ENCODE data around the gene MUS81.
"Not testable (repeated sequence)": the region's sequence is repeated elsewhere in the genome, so short reads cannot be mapped to it uniquely, and the experiment has no call there.

MUS81 gene

DNA sequence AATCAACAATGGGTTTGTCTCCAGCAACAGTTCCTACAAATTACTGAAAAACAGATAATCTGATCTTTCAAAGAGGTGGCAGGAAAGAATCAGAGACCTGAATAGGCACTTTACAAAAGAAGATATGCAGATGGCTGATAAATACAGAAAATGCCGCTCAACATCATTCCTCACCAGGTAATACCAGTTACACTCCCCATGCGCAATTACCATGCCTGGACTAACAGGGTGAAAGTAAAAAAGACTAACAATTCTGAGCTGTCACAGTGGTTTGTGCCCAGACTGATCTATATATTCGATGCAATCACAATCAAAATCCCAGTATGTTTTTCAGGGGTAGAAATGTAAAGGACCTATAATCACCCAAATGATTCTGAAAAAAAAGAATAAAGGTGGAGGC, 16.4 kb upstream of the MUS81 start:
- no peaks in the 10 kb centered on the region for H3K4me1 ChIP-seq (ENCODE audit: low read length)
- H3F3A ChIP-seq (ENCODE audit: insufficient read depth, low read length): no peaks in the 10 kb centered on the region
- H3K27me3 ChIP-seq (replicated peaks; ENCODE audit: insufficient read depth, low read length): no peaks in the 10 kb centered on the region
- no peaks in the 10 kb centered on the region for H3K9me2 ChIP-seq (replicated peaks; ENCODE audit: insufficient read depth, low read length)
- no peak overlapping the region for H3K4me3 ChIP-seq (ENCODE audit: low read length)
- no peak overlapping the region for H3K9ac ChIP-seq (ENCODE audit: low read length)
- no peaks in the 10 kb centered on the region for H3K9me3 ChIP-seq (replicated peaks; ENCODE audit: insufficient read depth, low read length)
- no peak overlapping the region for H3K27ac ChIP-seq (ENCODE audit: low read length)
- no peaks in the 10 kb centered on the region for H4K20me1 ChIP-seq (ENCODE audit: insufficient read depth, low read length)
- no peak for TF ChIP-seq EZH2phosphoT487 (IDR thresholded peaks at IDR 0.05; ENCODE audit: low read length)
- TF ChIP-seq, protein P1, sequence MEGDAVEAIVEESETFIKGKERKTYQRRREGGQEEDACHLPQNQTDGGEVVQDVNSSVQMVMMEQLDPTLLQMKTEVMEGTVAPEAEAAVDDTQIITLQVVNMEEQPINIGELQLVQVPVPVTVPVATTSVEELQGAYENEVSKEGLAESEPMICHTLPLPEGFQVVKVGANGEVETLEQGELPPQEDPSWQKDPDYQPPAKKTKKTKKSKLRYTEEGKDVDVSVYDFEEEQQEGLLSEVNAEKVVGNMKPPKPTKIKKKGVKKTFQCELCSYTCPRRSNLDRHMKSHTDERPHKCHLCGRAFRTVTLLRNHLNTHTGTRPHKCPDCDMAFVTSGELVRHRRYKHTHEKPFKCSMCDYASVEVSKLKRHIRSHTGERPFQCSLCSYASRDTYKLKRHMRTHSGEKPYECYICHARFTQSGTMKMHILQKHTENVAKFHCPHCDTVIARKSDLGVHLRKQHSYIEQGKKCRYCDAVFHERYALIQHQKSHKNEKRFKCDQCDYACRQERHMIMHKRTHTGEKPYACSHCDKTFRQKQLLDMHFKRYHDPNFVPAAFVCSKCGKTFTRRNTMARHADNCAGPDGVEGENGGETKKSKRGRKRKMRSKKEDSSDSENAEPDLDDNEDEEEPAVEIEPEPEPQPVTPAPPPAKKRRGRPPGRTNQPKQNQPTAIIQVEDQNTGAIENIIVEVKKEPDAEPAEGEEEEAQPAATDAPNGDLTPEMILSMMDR (IDR thresholded peaks at IDR 0.05; ENCODE audit: low read length): no peak
- no peak for TF ChIP-seq EZH2 (optimal IDR thresholded peaks at IDR 0.05; ENCODE audit: low read depth, low read length)
- H2AFZ ChIP-seq (ENCODE audit: low read length): no peak overlapping the region
- no peak for DNase-seq
- no peak overlapping the region for H3K4me2 ChIP-seq (ENCODE audit: low read depth, low read length)
- H3K79me2 ChIP-seq (ENCODE audit: low read length): no peaks in the 10 kb centered on the region
- H3K36me3 ChIP-seq (replicated peaks; ENCODE audit: insufficient read depth, low read length): no peaks in the 10 kb centered on the region

DNA sequence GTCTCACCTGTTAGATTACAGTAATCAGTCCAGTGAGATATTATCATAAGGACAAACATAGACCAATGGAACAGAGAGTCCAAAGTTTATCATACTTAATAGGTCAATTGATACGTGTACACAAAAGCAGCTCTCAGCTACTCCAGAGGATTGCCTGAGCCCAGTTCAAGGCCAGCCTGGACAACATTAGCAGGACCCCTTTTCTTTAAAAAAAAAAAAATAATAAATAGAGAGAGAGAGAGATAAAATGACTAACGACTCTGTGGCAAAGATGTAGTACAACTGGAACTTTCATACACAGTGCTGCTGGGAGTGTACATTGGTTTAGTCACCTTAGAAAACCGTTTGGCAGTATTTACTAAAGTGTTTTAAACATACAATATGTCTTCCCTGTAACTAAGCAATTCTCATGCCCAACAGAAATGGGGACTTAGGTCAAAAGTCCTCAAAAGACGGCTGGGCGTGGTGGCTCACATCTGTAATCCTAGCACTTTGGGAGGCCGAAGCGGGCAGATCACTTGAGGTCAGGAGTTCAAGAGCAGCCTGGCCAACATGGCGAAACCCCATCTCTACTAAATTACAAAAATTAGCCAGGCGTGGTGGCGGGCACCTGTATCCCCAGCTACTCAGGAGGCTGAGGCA, 15.9 kb upstream of the MUS81 start:
- no peak overlapping the region for H3K9ac ChIP-seq (ENCODE audit: low read length)
- H2AFZ ChIP-seq (ENCODE audit: low read length): no peak overlapping the region
- no peak for TF ChIP-seq EZH2 (optimal IDR thresholded peaks at IDR 0.05; ENCODE audit: low read depth, low read length)
- no peak for TF ChIP-seq EZH2phosphoT487 (IDR thresholded peaks at IDR 0.05; ENCODE audit: low read length)
- TF ChIP-seq, protein P1 (IDR thresholded peaks at IDR 0.05; ENCODE audit: low read length): no peak
- no peaks in the 10 kb centered on the region for H3K4me1 ChIP-seq (ENCODE audit: low read length)
- H3F3A ChIP-seq (ENCODE audit: insufficient read depth, low read length): no peaks in the 10 kb centered on the region
- H3K4me3 ChIP-seq (ENCODE audit: low read length): no peak overlapping the region
- H3K79me2 ChIP-seq (ENCODE audit: low read length): no peaks in the 10 kb centered on the region
- no peaks in the 10 kb centered on the region for H3K9me3 ChIP-seq (replicated peaks; ENCODE audit: insufficient read depth, low read length)
- H3K4me2 ChIP-seq (ENCODE audit: low read depth, low read length): no peak overlapping the region
- H4K20me1 ChIP-seq (ENCODE audit: insufficient read depth, low read length): no peaks in the 10 kb centered on the region
- no peak overlapping the region for H3K27ac ChIP-seq (ENCODE audit: low read length)
- H3K36me3 ChIP-seq (replicated peaks; ENCODE audit: insufficient read depth, low read length): no peaks in the 10 kb centered on the region
- no peaks in the 10 kb centered on the region for H3K9me2 ChIP-seq (replicated peaks; ENCODE audit: insufficient read depth, low read length)
- no peak for DNase-seq
- H3K27me3 ChIP-seq (replicated peaks; ENCODE audit: insufficient read depth, low read length): no peaks in the 10 kb centered on the region

DNA sequence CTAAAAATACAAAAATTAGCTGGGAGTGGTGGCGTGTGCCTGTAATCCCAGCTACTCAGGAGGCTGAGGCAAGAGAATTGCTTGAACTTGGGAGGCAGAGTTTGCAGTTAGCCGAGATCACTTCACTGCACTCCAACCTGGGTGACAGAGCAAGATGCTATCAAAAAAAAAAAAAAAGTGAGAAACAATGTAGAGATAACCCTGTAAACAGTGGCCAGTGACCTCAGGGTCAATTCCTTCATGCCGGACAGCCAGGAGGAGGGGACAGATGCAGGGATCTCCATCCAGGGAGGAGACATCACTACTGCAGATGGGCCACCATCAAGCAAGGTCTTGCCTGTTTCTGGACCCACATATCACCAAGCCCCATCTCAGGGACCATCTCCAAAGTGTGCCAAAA, 12.5 kb upstream of the MUS81 start:
- no peak for TF ChIP-seq EZH2 (optimal IDR thresholded peaks at IDR 0.05; ENCODE audit: low read depth, low read length)
- TF ChIP-seq, protein P1 (IDR thresholded peaks at IDR 0.05; ENCODE audit: low read length): no peak
- TF ChIP-seq EZH2phosphoT487 (IDR thresholded peaks at IDR 0.05; ENCODE audit: low read length): no peak

DNA sequence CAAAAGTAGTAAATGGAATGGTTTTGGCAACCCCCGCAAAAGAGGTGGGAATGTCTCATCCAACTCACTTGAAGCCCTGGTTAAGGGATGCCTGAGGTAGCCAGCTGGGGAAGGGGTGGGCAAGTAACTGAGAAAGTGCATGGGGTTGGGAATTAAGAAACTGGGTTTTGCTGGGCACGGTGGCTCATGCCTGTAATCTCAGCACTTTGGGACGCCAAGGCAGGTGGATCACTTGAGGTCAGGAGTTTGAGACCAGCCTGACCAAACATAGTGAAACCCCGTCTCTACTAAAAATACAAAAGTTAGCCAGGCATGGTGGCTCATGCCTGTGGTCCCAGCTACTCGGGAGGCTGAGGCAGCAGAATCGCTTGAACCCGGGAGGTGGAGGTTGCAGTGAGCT, 11.5 kb upstream of the MUS81 start:
- not testable (repeated sequence) for H3K9me3 ChIP-seq (replicated peaks; ENCODE audit: insufficient read depth, low read length); H3K4me1 ChIP-seq (ENCODE audit: low read length); H3K27me3 ChIP-seq (replicated peaks; ENCODE audit: insufficient read depth, low read length); H4K20me1 ChIP-seq (ENCODE audit: insufficient read depth, low read length); H3K27ac ChIP-seq (ENCODE audit: low read length); H3K4me2 ChIP-seq (ENCODE audit: low read depth, low read length); H3K9ac ChIP-seq (ENCODE audit: low read length); H3K79me2 ChIP-seq (ENCODE audit: low read length); H3K4me3 ChIP-seq (ENCODE audit: low read length); H3K9me2 ChIP-seq (replicated peaks; ENCODE audit: insufficient read depth, low read length); H3F3A ChIP-seq (ENCODE audit: insufficient read depth, low read length); DNase-seq; H3K36me3 ChIP-seq (replicated peaks; ENCODE audit: insufficient read depth, low read length); H2AFZ ChIP-seq (ENCODE audit: low read length)

More for the DNA sequence above, 12.5 kb upstream of the MUS81 start:
- no peak overlapping the region for H3K9ac ChIP-seq (ENCODE audit: low read length)
- H3K27ac ChIP-seq (ENCODE audit: low read length): no peak overlapping the region
- no peaks in the 10 kb centered on the region for H4K20me1 ChIP-seq (ENCODE audit: insufficient read depth, low read length)
- no peak overlapping the region for H3K4me2 ChIP-seq (ENCODE audit: low read depth, low read length)
- H3K4me3 ChIP-seq (ENCODE audit: low read length): no peak overlapping the region
- DNase-seq: no peak
- no peaks in the 10 kb centered on the region for H3K9me2 ChIP-seq (replicated peaks; ENCODE audit: insufficient read depth, low read length)
- no peaks in the 10 kb centered on the region for H3F3A ChIP-seq (ENCODE audit: insufficient read depth, low read length)
- no peaks in the 10 kb centered on the region for H3K9me3 ChIP-seq (replicated peaks; ENCODE audit: insufficient read depth, low read length)
- no peaks in the 10 kb centered on the region for H3K79me2 ChIP-seq (ENCODE audit: low read length)
- H3K4me1 ChIP-seq (ENCODE audit: low read length): no peaks in the 10 kb centered on the region
- no peak overlapping the region for H2AFZ ChIP-seq (ENCODE audit: low read length)
- no peaks in the 10 kb centered on the region for H3K36me3 ChIP-seq (replicated peaks; ENCODE audit: insufficient read depth, low read length)
- H3K27me3 ChIP-seq (replicated peaks; ENCODE audit: insufficient read depth, low read length): no peaks in the 10 kb centered on the region
